Suprapubic skin (tissue), 4 donors: ENCODE data around the gene PTPN14. TPM values are rescaled to one million over a fixed set of nuclear protein-coding genes. Genes with fewer than 3 reads are reported as not detected.

Experiments
- DNase-seq, 2 donors: peaks; one replicate each; pipeline ENCODE4 v3.0.0-alpha.2; 2019; ENCODE audit warnings: low spot score in 2 of 2
- H3K27ac ChIP-seq: fragments of 200-600 bp; sonication (generic); one replicate; pipeline ENCODE4 v1.5.1; 2019
- H3K27me3 ChIP-seq: fragments of 200-600 bp; sonication (generic); one replicate; pipeline ENCODE4 v1.5.1; 2019
- H3K36me3 ChIP-seq: fragments of 200-600 bp; sonication (generic); one replicate; pipeline ENCODE4 v1.5.1; 2019
- H3K4me1 ChIP-seq: fragments of 200-600 bp; sonication (generic); one replicate; pipeline ENCODE4 v1.5.1; 2019
- H3K4me3 ChIP-seq: fragments of 200-600 bp; sonication (generic); one replicate; pipeline ENCODE4 v1.5.1; 2019; ENCODE audit warnings: mild to moderate bottlenecking
- H3K9me3 ChIP-seq: fragments of 200-600 bp; sonication (generic); one replicate; pipeline ENCODE4 v1.5.1; 2019
- EP300 ChIP-seq: sonication (generic); formaldehyde crosslinking; IDR thresholded peaks from one replicate; pipeline ENCODE4 v1.6.1; 2017; ENCODE audit warnings: antibody characterized with exemption
- POLR2A ChIP-seq, 2 donors: fragments of 450-650 bp; IDR thresholded peaks; one replicate each; pipeline ENCODE4 v1.6.1; 2017; ENCODE audit warnings: antibody characterized with exemption in 2 of 2, mild to moderate bottlenecking in 2 of 2, moderate library complexity in 2 of 2
- POLR2AphosphoS5 ChIP-seq, 3 donors: sonication (generic); formaldehyde crosslinking; IDR thresholded peaks; one replicate each; pipeline ENCODE4 v1.6.1; 2017; ENCODE audit warnings: antibody characterized with exemption in 3 of 3
- WGBS: methylation state at CpG from one replicate; pipeline ENCODE4 v1.1.5; 2018; 5-methylcytosine and 5-hydroxymethylcytosine counted together
- total RNA-seq, 4 donors: library from RNA; depleted of rRNA; stranded (reverse); fragments of >200 nt; gene quantifications; one replicate each; pipeline ENCODE4 v1.1.0, GENCODE V29; 2016
- TF ChIP-seq, protein P1 (sequence below), 2 donors: fragments of 200-600 bp in 1 of 2; fragments of 450-650 bp in 1 of 2; sonication (generic) in 1 of 2; IDR thresholded peaks; one replicate each; pipeline ENCODE4 v1.5.1; 2016 to 2019; ENCODE audit warnings: antibody characterized with exemption in 2 of 2, mild to moderate bottlenecking in 1 of 2, moderate library complexity in 1 of 2

The PTPN14 gene
- total RNA-seq, 4 donors from 2014 or later, result 67.9 to 159 (median 96.4) TPM

DNA sequence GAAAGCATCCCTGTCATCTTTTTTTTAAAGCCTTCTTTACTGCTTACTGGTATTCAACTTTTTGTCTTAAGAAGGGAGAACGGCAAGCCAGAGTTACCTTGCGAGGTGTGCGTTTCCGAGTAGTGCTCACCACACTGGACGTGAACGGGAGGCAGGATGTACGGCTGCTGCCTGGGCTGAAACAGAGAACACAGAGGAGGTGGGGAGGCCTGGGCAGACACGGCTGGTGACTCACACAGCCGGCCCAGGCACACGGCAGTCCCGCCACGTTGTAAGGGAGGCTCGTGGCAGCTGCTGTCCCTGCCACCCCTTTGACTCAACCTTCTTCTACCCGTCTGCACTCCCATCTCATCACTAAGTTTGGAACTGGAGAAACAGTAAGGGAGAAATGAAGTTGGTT lies 164.7 kb downstream of the PTPN14 start:
- Histone ChIP-seq H3K27ac (no peak overlapping the region), H3K4me3 (no peak overlapping the region), H3K36me3 (peaks cover 44% of the 10 kb centered on the region), H3K27me3 (no peaks in the 10 kb centered on the region), H3K9me3 (no peaks in the 10 kb centered on the region), H3K4me1 (no peaks in the 10 kb centered on the region)
- no peak for DNase-seq
- WGBS, result 71% methylated on average over 14 of the region's 14 CpGs
- TF ChIP-seq POLR2A (IDR thresholded peaks at IDR 0.05) (no peak), EP300 (no peak), POLR2AphosphoS5 (IDR thresholded peaks at IDR 0.05) (no peak)

DNA sequence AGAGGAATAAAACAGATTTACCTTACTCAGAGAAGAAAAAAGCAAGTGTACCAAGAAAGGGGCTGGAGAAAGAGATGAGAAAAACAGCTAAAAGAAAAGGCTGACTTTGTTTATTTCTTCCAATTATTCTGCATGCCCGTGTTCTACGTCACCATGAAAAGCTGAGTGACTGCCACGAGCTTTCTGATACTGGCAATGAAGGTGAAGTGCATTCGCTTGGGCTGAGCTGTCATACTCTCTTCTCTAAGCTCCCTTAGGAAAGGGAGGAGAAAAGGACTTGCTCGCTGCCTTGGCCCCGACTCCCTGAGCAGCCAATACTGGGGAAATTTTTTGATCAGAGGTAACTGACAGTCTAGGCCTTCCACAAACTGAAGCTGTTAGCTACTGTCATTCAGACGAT lies 165.1 kb downstream of the PTPN14 start:
- Histone ChIP-seq H3K9me3 (no peaks in the 10 kb centered on the region), H3K4me3 (no peak overlapping the region), H3K36me3 (peaks cover 44% of the 10 kb centered on the region), H3K27me3 (no peaks in the 10 kb centered on the region), H3K27ac (no peak overlapping the region), H3K4me1 (no peaks in the 10 kb centered on the region)
- 65% methylated on average over 7 of the region's 7 CpGs for WGBS
- no peak for DNase-seq
- TF ChIP-seq EP300 (no peak), POLR2A (IDR thresholded peaks at IDR 0.05) (no peak), POLR2AphosphoS5 (IDR thresholded peaks at IDR 0.05) (no peak)
- TF ChIP-seq, protein P1, sequence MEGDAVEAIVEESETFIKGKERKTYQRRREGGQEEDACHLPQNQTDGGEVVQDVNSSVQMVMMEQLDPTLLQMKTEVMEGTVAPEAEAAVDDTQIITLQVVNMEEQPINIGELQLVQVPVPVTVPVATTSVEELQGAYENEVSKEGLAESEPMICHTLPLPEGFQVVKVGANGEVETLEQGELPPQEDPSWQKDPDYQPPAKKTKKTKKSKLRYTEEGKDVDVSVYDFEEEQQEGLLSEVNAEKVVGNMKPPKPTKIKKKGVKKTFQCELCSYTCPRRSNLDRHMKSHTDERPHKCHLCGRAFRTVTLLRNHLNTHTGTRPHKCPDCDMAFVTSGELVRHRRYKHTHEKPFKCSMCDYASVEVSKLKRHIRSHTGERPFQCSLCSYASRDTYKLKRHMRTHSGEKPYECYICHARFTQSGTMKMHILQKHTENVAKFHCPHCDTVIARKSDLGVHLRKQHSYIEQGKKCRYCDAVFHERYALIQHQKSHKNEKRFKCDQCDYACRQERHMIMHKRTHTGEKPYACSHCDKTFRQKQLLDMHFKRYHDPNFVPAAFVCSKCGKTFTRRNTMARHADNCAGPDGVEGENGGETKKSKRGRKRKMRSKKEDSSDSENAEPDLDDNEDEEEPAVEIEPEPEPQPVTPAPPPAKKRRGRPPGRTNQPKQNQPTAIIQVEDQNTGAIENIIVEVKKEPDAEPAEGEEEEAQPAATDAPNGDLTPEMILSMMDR (IDR thresholded peaks at IDR 0.05), result no peak

DNA sequence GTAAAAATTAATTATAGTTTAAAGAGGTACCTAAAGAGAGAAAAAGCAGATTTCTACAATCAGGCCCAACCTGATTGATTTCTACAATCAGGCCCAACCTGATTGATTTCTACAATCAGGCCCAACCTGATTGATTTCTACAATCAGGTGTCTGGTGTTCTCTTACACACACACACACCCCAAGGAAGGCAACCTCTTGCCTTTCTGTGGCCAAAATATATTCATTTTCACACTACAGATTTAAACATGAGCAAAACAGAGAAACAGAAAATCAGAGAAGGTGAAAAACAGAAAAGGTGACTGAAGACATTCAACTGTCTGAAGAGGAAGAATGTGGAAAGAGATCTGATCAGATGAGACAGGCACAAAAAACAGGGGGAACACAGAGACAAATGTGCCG lies 166.0 kb downstream of the PTPN14 start:
- Histone ChIP-seq H3K4me3 (no peak overlapping the region), H3K36me3 (peaks cover 40% of the 10 kb centered on the region), H3K4me1 (no peaks in the 10 kb centered on the region), H3K27ac (no peak overlapping the region), H3K9me3 (no peaks in the 10 kb centered on the region), H3K27me3 (no peaks in the 10 kb centered on the region)
- 94% methylated on average over 1 of the region's 1 CpG for WGBS
- TF ChIP-seq EP300, result no peak
- TF ChIP-seq POLR2A (IDR thresholded peaks at IDR 0.05), result no peak
- TF ChIP-seq, protein P1 (IDR thresholded peaks at IDR 0.05), result no peak
- TF ChIP-seq POLR2AphosphoS5 (IDR thresholded peaks at IDR 0.05), result no peak
- no peak for DNase-seq

DNA sequence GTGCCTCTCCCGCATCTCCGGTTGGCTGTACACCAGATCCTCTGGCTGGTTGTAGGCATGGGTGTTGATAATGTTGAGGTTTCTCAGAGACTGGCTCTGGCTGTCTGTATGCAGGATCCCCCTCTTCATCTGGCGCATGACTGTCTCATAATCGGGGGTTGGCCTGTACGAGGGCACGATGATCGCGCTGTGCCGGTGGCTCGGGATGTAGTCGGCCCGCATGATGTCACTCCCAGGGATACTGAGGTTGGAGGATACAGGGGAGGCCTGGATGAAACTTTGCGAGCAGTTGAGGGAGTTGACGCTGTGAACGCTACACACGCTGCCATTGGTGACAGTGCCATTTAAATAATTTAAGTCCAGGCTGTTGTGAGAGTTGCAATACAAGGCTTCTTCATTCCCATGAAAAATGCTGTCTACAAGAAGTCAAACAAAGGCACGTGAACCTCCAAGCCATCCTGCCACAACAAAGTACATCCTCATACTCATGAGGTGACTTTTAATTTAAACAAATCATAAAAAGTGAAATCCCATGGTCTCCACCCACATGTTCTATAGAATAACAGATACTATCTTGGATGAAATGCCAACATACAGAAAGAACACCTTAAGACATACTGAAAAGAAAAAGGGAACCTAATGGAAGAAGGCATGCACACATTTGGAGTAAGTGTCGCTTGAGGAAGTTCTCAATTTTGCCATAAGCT lies 166.9 kb downstream of the PTPN14 start:
- TF ChIP-seq POLR2AphosphoS5 (IDR thresholded peaks at IDR 0.05) (no peak), POLR2A (IDR thresholded peaks at IDR 0.05) (no peak), EP300 (no peak)
- TF ChIP-seq, protein P1 (IDR thresholded peaks at IDR 0.05), result no peak
- no peaks in the 10 kb centered on the region for H3K27me3 ChIP-seq
- H3K36me3 ChIP-seq, result peaks cover 41% of the 10 kb centered on the region
- H3K4me3 ChIP-seq, result no peak overlapping the region
- no peak overlapping the region for H3K27ac ChIP-seq
- H3K9me3 ChIP-seq, result no peaks in the 10 kb centered on the region
- 95% methylated on average over 13 of the region's 18 CpGs for WGBS
- no peaks in the 10 kb centered on the region for H3K4me1 ChIP-seq
- DNase-seq, result no peak

DNA sequence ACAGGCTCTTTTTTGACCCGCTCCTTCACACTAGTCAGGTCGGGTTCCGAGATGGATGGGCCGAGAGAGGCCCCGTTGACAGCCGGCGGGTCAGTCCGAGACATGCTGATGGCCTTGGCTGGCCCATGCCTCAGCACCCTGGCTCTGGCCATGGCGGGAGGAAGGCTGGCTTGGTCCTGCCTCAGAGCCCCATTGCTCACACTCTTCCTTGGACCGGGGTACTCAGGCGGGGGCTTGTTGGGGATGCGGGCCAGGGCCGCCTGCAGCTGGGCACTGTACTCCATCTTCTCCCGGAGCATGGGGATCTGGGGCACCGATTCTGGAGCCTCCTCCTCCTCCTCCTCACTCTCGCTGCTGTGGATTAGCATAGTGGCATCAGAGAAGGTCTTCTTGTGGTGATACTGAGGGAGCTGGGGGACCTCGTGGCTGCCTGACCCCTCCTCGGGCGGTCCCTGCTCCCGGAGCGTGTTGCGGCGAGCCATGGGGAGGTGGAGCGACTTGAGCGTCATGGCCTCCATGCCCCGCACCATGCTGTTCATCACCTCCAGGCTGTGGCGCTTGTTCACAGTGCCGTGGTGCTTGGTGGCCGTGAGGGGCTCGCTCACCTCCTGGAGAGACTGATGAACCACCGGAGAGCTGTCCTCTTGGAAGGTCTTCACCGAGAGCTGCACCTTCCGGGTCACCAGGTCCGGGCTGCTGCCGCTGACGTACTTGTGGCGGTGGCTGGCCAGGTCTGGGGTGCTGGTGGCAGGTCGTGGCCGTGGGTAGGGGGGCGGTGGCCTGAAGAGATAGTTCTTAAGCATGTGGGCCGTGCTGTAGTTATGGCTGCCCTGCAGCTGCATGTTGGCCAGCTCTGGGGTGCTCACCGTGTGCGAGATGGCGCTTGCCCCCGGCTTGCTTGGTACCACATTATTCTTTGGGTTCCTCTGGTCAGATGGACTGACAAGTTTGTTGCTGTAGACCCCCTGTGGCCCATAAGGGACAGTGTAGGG lies 167.7 kb downstream of the PTPN14 start:
- WGBS, result 98% methylated on average over 14 of the region's 45 CpGs
- H3K4me1 ChIP-seq, result no peaks in the 10 kb centered on the region
- peaks cover 44% of the 10 kb centered on the region for H3K36me3 ChIP-seq

More for the DNA sequence above, 167.7 kb downstream of the PTPN14 start:
- Histone ChIP-seq H3K4me3 (no peak overlapping the region), H3K9me3 (no peaks in the 10 kb centered on the region), H3K27me3 (no peaks in the 10 kb centered on the region), H3K27ac (no peak overlapping the region)
- DNase-seq, result no peak
- TF ChIP-seq POLR2A (IDR thresholded peaks at IDR 0.05) (no peak), POLR2AphosphoS5 (IDR thresholded peaks at IDR 0.05) (no peak), EP300 (no peak)
- TF ChIP-seq, protein P1 (IDR thresholded peaks at IDR 0.05), result no peak
